Endothelial cell (in vitro differentiated cells): ENCODE data around the gene TMEM232. TPM values are rescaled to one million over a fixed set of nuclear protein-coding genes. Genes with fewer than 3 reads are reported as not detected.

Experiments
- DNase-seq: peaks from one replicate; pipeline ENCODE4 v3.0.0; 2021; ENCODE audit warnings: low spot score
- H3K27ac Mint-ChIP-seq: one replicate; pipeline ENCODE4 v1.8.0; 2021; ENCODE audit warnings: mixed read lengths, inconsistent platforms; ENCODE audit not compliant: unreplicated experiment
- H3K27me3 Mint-ChIP-seq: one replicate; pipeline ENCODE4 v1.8.0; 2021; ENCODE audit warnings: mild to moderate bottlenecking, moderate library complexity, mixed read lengths, inconsistent platforms; ENCODE audit not compliant: unreplicated experiment
- H3K36me3 Mint-ChIP-seq: one replicate; pipeline ENCODE4 v1.8.0; 2021; ENCODE audit warnings: mild to moderate bottlenecking, low read depth, mixed read lengths, inconsistent platforms; ENCODE audit not compliant: unreplicated experiment
- H3K4me1 Mint-ChIP-seq: one replicate; pipeline ENCODE4 v1.8.0; 2021; ENCODE audit warnings: mild to moderate bottlenecking, mixed read lengths, inconsistent platforms; ENCODE audit not compliant: unreplicated experiment
- H3K4me3 Mint-ChIP-seq: one replicate; pipeline ENCODE4 v1.8.0; 2021; ENCODE audit warnings: mild to moderate bottlenecking, mixed read lengths, inconsistent platforms; ENCODE audit not compliant: unreplicated experiment
- H3K9me3 Mint-ChIP-seq: one replicate; pipeline ENCODE4 v1.8.0; 2021; ENCODE audit warnings: mixed read lengths, inconsistent platforms; ENCODE audit not compliant: unreplicated experiment
- CTCF ChIP-seq: fragments of 200-600 bp; sonication (generic); IDR thresholded peaks from one replicate; pipeline ENCODE4 v1.5.0; 2021; ENCODE audit warnings: antibody characterized with exemption; ENCODE audit not compliant: unreplicated experiment
- total RNA-seq: library from RNA; stranded (reverse); fragmentation: NEBNext Ultra II Directional; extraction: Animal tissue kit (Norgen Biotek cat#: 25700); gene quantifications from one replicate; pipeline ENCODE4 v1.2.1, GENCODE V29; 2021; ENCODE audit not compliant: unreplicated experiment

TMEM232 gene
- total RNA-seq, 1 donor from 2014 or later, result 3.1 TPM

GRCh38 chr5:110590187-110590586 lies 136.3 kb downstream of the TMEM232 start:
- Mint-ChIP-seq H3K9me3 (no peaks in the 10 kb centered on the region), H3K36me3 (no peaks in the 10 kb centered on the region), H3K4me3 (no peak overlapping the region), H3K27ac (no peak overlapping the region), H3K27me3 (no peaks in the 10 kb centered on the region), H3K4me1 (no peaks in the 10 kb centered on the region)
- DNase-seq, result no peak
- peak; percentile 69 for TF ChIP-seq CTCF

DNA sequence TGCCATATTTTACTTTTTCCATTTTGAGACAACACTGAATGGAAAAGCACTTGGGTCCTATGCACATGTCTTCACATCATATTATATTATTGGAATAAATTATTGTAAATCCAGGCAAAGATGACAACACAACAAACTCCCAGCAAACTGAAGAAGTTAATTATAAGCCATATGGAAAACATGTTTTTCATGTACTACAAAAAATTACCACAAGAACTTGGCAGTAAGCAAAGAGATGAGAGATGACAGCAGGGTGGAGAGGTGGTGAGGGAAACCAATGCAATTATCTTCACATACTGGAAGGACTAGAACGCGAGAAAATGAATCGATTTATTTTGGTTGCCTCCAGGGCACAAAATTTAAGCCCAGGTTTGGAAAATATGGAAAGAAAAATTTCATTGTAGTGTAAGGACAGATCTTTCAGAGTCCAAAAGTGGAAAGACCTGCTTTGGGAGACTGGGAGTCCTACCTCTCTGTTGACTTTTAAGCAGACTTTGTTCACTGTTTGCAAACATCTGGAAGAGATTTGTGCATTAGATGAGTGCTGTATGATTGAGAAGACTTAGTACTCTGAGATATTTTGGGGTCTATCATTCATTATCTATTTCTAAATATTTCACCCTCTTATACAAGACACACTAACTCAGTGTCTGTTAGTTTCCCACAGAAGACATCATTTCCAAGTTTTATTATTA lies 138.0 kb downstream of the TMEM232 start:
- no peaks in the 10 kb centered on the region for H3K9me3 Mint-ChIP-seq
- TF ChIP-seq CTCF, result no peak
- H3K4me1 Mint-ChIP-seq, result no peaks in the 10 kb centered on the region
- H3K36me3 Mint-ChIP-seq, result no peaks in the 10 kb centered on the region
- no peaks in the 10 kb centered on the region for H3K27me3 Mint-ChIP-seq
- H3K4me3 Mint-ChIP-seq, result no peak overlapping the region
- no peak overlapping the region for H3K27ac Mint-ChIP-seq
- no peak for DNase-seq

DNA sequence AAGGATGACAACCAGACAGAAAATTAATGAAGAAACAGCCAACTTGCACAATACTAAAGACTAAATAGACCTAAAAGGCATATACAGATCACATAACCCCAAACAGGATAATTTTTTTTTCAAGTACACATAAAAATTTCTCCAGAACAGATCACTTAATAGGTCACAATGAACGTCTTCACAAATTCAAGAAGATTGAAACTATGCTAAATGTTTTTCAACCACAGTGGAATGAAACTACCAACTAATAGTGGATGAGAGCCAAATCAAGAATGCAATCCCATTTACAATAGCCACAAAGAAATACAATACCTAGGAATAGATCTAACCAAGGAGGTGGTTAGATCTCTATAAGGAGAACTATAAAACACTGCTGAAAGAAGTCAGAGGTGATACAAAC lies 145.8 kb downstream of the TMEM232 start:
- Mint-ChIP-seq H3K27me3 (no peaks in the 10 kb centered on the region), H3K4me3 (no peak overlapping the region), H3K4me1 (peaks cover 5% of the 10 kb centered on the region), H3K36me3 (no peaks in the 10 kb centered on the region), H3K9me3 (no peaks in the 10 kb centered on the region), H3K27ac (no peak overlapping the region)
- TF ChIP-seq CTCF, result no peak
- no peak for DNase-seq

GRCh38 chr5:110572729-110573128 lies 153.7 kb downstream of the TMEM232 start:
- peaks cover 5% of the 10 kb centered on the region for H3K4me1 Mint-ChIP-seq

More at GRCh38 chr5:110572729-110573128, 153.7 kb downstream of the TMEM232 start:
- Mint-ChIP-seq H3K27ac (no peak overlapping the region), H3K36me3 (no peaks in the 10 kb centered on the region), H3K27me3 (no peaks in the 10 kb centered on the region), H3K4me3 (no peak overlapping the region), H3K9me3 (no peaks in the 10 kb centered on the region)
- DNase-seq, result no peak
- TF ChIP-seq CTCF, result no peak
